Kidney capillary endothelial cell (primary cell): ENCODE results near the gene CD59.
"Not testable (repeated sequence)": the region's sequence is repeated elsewhere in the genome, so short reads cannot be mapped to it uniquely, and the experiment has no call there.

Experiments used
- DNase-seq: peaks from one replicate; pipeline ENCODE4 v3.0.0-alpha.2; 2018; ENCODE audit warnings: low spot score

CD59 gene

GRCh38 chr11:33713151-33713855, 22.9 kb downstream of the CD59 start:
- DNase-seq = no peak

GRCh38 chr11:33712436-33712835, 23.8 kb downstream of the CD59 start:
- DNase-seq = no peak

- no peak for DNase-seq
Measured at GRCh38 chr11:33709466-33709865, 26.8 kb downstream of the CD59 start.

- no peak for DNase-seq
Measured at GRCh38 chr11:33708985-33709384, 27.2 kb downstream of the CD59 start.

- not testable (repeated sequence) for DNase-seq
Measured at GRCh38 chr11:33707831-33708230, 28.4 kb downstream of the CD59 start.

GRCh38 chr11:33706966-33707365, 29.3 kb downstream of the CD59 start:
- no peak for DNase-seq

GRCh38 chr11:33706546-33706945, 29.7 kb downstream of the CD59 start:
- DNase-seq = no peak

GRCh38 chr11:33704240-33705002, 31.8 kb downstream of the CD59 start:
- DNase-seq = no peak

- no peak for DNase-seq
Measured at GRCh38 chr11:33703788-33704187, 32.4 kb downstream of the CD59 start.

- DNase-seq = no peak
Measured at GRCh38 chr11:33703234-33703633, 33.0 kb downstream of the CD59 start.

- DNase-seq = peak; percentile 85
Measured at GRCh38 chr11:33701302-33702230, 34.7 kb downstream of the CD59 start.

GRCh38 chr11:33700502-33701271, 35.5 kb downstream of the CD59 start, which contains the start of gene C11orf91:
Gene C11orf91, minus strand, starts transcription at chr11:33700826. Its CDS starts 86 bp downstream, at chr11:33700740.
- DNase-seq = peak; percentile 95

- no peak for DNase-seq
Measured at GRCh38 chr11:33700063-33700501, 36.1 kb downstream of the CD59 start.

GRCh38 chr11:33699515-33700062, 36.6 kb downstream of the CD59 start:
- DNase-seq = no peak

- no peak for DNase-seq
Measured at GRCh38 chr11:33698921-33699320, 37.3 kb downstream of the CD59 start.

GRCh38 chr11:33697997-33698396, 38.2 kb downstream of the CD59 start:
- DNase-seq = no peak

GRCh38 chr11:33696931-33697638, 39.1 kb downstream of the CD59 start:
- DNase-seq = no peak

GRCh38 chr11:33696411-33696810, 39.8 kb downstream of the CD59 start:
- DNase-seq = no peak

- DNase-seq = no peak
Measured at GRCh38 chr11:33695051-33695566, 41.1 kb downstream of the CD59 start.

- DNase-seq = no peak
Measured at GRCh38 chr11:33694346-33695050, 41.7 kb downstream of the CD59 start.
